MM.1S (cell line): ENCODE measurements around the gene ANAPC4.

Experiments
- EZH2 ChIP-seq: fragments of 300-600 bp; sonication (generic); optimal IDR thresholded peaks from 2 replicates; pipeline ENCODE3; 2017; ENCODE audit warnings: low read depth, mild to moderate bottlenecking, antibody characterized with exemption, low read length, mixed read lengths
- EZH2phosphoT487 ChIP-seq: fragments of 300-600 bp; sonication (generic); IDR thresholded peaks from 2 replicates; pipeline ENCODE4 v1.6.1; 2018; ENCODE audit warnings: antibody characterized with exemption, low read length
- TF ChIP-seq, protein P1 (sequence below): fragments of 300-600 bp; sonication (generic); IDR thresholded peaks from 2 replicates; pipeline ENCODE4 v1.5.1; 2016; ENCODE audit warnings: antibody characterized with exemption, low read length, mixed read lengths

DNA sequence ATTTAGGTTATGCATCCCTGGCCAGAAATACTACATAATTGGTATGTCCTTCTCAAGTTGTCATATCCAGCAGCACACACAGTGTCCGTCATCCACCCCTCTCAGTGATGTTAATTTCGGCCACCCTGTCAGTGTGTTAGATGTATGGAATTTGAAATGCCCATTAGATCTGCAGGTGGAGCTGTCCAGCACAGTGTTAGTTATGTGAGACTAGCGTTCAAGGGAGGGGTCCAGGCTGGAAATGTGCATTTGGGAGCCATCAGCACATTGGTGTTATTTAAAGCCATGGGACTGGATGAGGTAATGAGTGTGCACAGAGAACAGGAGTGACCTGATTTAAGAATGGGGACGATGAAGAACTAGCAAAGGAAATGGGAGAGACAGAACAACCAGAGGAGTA, 22.4 kb downstream of the ANAPC4 start:
- TF ChIP-seq EZH2 (no peak), EZH2phosphoT487 (no peak)
- TF ChIP-seq, protein P1, sequence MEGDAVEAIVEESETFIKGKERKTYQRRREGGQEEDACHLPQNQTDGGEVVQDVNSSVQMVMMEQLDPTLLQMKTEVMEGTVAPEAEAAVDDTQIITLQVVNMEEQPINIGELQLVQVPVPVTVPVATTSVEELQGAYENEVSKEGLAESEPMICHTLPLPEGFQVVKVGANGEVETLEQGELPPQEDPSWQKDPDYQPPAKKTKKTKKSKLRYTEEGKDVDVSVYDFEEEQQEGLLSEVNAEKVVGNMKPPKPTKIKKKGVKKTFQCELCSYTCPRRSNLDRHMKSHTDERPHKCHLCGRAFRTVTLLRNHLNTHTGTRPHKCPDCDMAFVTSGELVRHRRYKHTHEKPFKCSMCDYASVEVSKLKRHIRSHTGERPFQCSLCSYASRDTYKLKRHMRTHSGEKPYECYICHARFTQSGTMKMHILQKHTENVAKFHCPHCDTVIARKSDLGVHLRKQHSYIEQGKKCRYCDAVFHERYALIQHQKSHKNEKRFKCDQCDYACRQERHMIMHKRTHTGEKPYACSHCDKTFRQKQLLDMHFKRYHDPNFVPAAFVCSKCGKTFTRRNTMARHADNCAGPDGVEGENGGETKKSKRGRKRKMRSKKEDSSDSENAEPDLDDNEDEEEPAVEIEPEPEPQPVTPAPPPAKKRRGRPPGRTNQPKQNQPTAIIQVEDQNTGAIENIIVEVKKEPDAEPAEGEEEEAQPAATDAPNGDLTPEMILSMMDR = no peak
